H1 (cell line): ENCODE results near the gene PLCL2.

Source experiments
- CREB1 ChIP-seq: IDR thresholded peaks from 2 replicates; pipeline ENCODE4 v1.6.1; 2012; ENCODE audit warnings: inconsistent platforms
- EGR1 ChIP-seq: IDR thresholded peaks from 2 replicates; pipeline ENCODE4 v1.6.1; 2011; ENCODE audit warnings: low read depth, low read length, borderline replicate concordance
- EZH2 ChIP-seq: fragments of 200-600 bp; sonication (generic); IDR thresholded peaks from 2 replicates; pipeline ENCODE4 v1.7.1; 2012; ENCODE audit warnings: low read depth, mild to moderate bottlenecking, moderate library complexity, low read length, inconsistent platforms; ENCODE audit not compliant: severe bottlenecking
- POLR2A ChIP-seq, 2 experiments: IDR thresholded peaks; 1 replicate in 1 of 2; 2 replicates in 1 of 2; pipeline ENCODE4 v1.6.1; 2011; ENCODE audit warnings: low read depth in 2 of 2, low read length in 2 of 2, mild to moderate bottlenecking in 2 of 2; ENCODE audit errors: control extremely low read depth in 1 of 2
- RAD21 ChIP-seq, 2 experiments: IDR thresholded peaks in 1 of 2; conservative IDR thresholded peaks in 1 of 2; 2 replicates each; pipeline ENCODE4 v1.6.1; 2011; ENCODE audit warnings: low read depth in 2 of 2, low read length in 2 of 2, improper control_type of control experiment in 1 of 2, inconsistent platforms in 1 of 2, mild to moderate bottlenecking in 1 of 2, moderate library complexity in 1 of 2
- RXRA ChIP-seq: IDR thresholded peaks from 2 replicates; pipeline ENCODE4 v1.6.1; 2011; ENCODE audit warnings: low read depth, mild to moderate bottlenecking, low read length, moderate library complexity; ENCODE audit not compliant: insufficient read depth
- SUZ12 ChIP-seq: fragments of 200-600 bp; sonication (generic); IDR thresholded peaks from 2 replicates; pipeline ENCODE4 v1.6.1; 2012; ENCODE audit warnings: mild to moderate bottlenecking, inconsistent platforms, low read length, moderate library complexity, mixed read lengths
- TAF1 ChIP-seq: IDR thresholded peaks from 2 replicates; pipeline ENCODE4 v1.6.1; 2011; ENCODE audit warnings: mild to moderate bottlenecking, low read depth, low read length
- TF ChIP-seq, protein P1 (sequence below), 3 experiments: IDR thresholded peaks; 1 replicate in 2 of 3; 2 replicates in 1 of 3; pipeline versions ENCODE4 v1.5.1 to v1.6.1; 2011; ENCODE audit warnings: low read length in 3 of 3, mild to moderate bottlenecking in 3 of 3, inconsistent platforms in 2 of 3, low read depth in 1 of 3, moderate library complexity in 1 of 3; ENCODE audit not compliant: insufficient read depth in 1 of 3; ENCODE audit errors: control extremely low read depth in 1 of 3

DNA sequence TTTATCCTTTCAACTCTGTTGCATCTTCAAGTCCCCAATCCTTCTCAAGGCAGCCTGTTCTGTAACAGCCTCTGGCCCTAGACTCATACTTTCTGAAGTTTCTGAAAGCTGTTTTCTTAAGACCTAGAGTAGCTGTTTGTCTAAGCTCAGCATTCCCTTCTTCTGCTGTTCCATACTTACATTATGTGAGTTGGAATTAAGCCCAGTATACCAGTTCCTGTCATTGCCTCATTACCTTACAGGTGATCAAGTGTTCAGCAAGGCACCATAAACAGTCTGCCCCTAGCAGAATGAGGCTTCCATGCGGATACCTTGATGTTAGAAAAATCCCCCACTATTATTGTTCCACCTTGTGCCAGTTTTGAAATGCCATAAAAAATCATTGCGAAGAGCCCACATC is 180.6 kb downstream of the PLCL2 start:
- TF ChIP-seq, protein P1, sequence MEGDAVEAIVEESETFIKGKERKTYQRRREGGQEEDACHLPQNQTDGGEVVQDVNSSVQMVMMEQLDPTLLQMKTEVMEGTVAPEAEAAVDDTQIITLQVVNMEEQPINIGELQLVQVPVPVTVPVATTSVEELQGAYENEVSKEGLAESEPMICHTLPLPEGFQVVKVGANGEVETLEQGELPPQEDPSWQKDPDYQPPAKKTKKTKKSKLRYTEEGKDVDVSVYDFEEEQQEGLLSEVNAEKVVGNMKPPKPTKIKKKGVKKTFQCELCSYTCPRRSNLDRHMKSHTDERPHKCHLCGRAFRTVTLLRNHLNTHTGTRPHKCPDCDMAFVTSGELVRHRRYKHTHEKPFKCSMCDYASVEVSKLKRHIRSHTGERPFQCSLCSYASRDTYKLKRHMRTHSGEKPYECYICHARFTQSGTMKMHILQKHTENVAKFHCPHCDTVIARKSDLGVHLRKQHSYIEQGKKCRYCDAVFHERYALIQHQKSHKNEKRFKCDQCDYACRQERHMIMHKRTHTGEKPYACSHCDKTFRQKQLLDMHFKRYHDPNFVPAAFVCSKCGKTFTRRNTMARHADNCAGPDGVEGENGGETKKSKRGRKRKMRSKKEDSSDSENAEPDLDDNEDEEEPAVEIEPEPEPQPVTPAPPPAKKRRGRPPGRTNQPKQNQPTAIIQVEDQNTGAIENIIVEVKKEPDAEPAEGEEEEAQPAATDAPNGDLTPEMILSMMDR (IDR thresholded peaks at IDR 0.05; ENCODE audit: control extremely low read depth in 1 of 3, insufficient read depth in 1 of 3, low read depth in 1 of 3, low read length in 3 of 3) = no peak
- TF ChIP-seq SUZ12 (no peak), EGR1 (no peak), RAD21 (IDR thresholded peaks at IDR 0.05 in 1 of 2, conservative IDR thresholded peaks at IDR 0.05 in 1 of 2; ENCODE audit: low read depth in 2 of 2, low read length in 2 of 2) (no peak), TAF1 (no peak), RXRA (no peak), EZH2 (no peak), CREB1 (no peak), POLR2A (IDR thresholded peaks at IDR 0.05; ENCODE audit: control extremely low read depth in 1 of 2, low read depth in 2 of 2, low read length in 2 of 2) (no peak)
